ENCODE results near the gene WDPCP. TPM values are rescaled to one million over a fixed set of nuclear protein-coding genes. Genes with fewer than 3 reads are reported as not detected.
"Not testable (repeated sequence)": the region's sequence is repeated elsewhere in the genome, so short reads cannot be mapped to it uniquely, and the experiment has no call there.

WDPCP gene
- total RNA-seq, 1 donor from 2014 or later = 12.3 TPM

DNA sequence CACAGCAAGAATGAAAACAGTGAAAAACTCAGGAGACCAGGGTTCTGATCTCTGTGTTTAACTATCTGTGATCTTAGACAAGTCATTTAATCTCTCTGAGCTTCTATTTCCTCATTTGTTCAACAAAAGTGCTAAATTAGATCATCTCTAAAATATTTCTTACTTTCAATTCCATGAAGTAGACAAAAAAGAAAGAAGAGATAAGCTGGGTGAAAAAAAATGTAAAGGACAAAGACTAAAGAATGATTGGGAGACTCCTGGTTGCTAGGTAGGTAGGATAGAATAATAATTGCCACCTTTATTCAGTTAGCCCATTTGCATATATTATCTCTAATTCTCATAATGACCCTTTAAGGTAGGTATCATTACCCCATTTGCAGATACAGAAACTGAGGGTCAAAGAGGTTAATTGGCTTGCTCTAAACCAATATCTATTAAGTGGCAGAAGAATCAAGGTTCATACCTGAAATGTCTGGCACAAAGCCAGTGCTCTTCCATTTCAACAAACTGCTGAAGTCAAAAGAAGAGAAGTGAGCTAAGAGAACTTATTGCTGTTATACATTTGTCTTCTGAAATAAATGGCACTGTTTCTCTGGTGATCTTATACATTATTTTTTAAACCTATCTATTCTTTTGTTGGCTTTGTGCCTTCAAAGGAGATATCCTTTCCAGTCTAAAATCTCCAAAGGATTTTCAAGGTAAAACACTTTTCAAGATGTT, 395.9 kb downstream of the WDPCP start:
- H3K4me3 ChIP-seq = no peak overlapping the region
- no peak overlapping the region for H3K27ac ChIP-seq
- ATAC-seq (no peak), DNase-seq (no peak)
- intact Hi-C loops (cut with DNase I) = no loop called here
- H3K27me3 ChIP-seq (ENCODE audit: low read depth) = no peaks in the 10 kb centered on the region
- peaks cover 6% of the 10 kb centered on the region for H3K9me3 ChIP-seq
- no peaks in the 10 kb centered on the region for H3K36me3 ChIP-seq
- H3K4me1 ChIP-seq = no peaks in the 10 kb centered on the region
- TF ChIP-seq, protein P1, sequence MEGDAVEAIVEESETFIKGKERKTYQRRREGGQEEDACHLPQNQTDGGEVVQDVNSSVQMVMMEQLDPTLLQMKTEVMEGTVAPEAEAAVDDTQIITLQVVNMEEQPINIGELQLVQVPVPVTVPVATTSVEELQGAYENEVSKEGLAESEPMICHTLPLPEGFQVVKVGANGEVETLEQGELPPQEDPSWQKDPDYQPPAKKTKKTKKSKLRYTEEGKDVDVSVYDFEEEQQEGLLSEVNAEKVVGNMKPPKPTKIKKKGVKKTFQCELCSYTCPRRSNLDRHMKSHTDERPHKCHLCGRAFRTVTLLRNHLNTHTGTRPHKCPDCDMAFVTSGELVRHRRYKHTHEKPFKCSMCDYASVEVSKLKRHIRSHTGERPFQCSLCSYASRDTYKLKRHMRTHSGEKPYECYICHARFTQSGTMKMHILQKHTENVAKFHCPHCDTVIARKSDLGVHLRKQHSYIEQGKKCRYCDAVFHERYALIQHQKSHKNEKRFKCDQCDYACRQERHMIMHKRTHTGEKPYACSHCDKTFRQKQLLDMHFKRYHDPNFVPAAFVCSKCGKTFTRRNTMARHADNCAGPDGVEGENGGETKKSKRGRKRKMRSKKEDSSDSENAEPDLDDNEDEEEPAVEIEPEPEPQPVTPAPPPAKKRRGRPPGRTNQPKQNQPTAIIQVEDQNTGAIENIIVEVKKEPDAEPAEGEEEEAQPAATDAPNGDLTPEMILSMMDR (IDR thresholded peaks at IDR 0.05) = no peak

DNA sequence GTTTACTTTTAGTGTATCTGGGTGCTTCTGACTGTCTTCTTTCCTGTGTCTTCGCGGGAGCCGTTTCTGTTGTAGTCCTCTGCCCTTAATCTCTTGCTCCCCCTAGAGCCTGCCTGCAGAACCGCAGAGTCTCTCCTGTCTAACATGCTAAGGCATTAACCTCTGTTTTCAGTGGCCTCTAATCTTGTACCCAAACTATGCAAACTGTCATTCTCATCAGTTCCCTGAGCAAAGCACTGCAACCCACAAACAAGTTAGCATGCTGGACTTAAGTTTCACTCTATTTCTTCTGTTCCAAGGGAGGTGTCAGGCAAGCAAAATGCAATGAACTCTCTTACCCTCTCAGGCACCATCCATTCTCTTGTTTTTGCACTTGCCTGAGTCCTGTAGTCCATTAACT, 399.3 kb downstream of the WDPCP start:
- TF ChIP-seq, protein P1 (IDR thresholded peaks at IDR 0.05) = no peak
- no peak overlapping the region for H3K4me3 ChIP-seq
- intact Hi-C loops (cut with DNase I) = no loop called here
- no peaks in the 10 kb centered on the region for H3K36me3 ChIP-seq
- peaks cover 6% of the 10 kb centered on the region for H3K9me3 ChIP-seq
- H3K4me1 ChIP-seq = no peaks in the 10 kb centered on the region
- no peak overlapping the region for H3K27ac ChIP-seq
- ATAC-seq (no peak), DNase-seq (no peak)
- H3K27me3 ChIP-seq (ENCODE audit: low read depth) = no peaks in the 10 kb centered on the region

DNA sequence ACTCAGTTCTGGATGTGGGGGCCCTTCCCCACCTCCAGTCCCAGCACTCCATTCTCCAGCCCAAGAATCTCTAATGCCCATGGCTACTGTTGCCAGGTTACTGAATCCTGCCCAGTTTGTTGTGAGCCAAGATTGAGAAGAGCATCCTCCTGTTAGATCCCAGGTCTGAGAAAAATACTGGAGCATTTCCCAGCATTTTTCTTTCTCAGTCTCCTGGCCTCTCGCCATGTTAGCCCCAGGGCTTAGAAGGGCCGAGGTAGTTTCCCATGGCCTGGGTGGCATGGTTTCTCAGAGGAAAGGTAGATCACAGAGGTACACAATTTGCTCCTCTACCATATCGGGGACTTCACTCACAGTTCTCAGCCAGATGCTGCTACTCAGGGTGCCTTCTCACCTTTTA, 401.9 kb downstream of the WDPCP start:
- no peak overlapping the region for H3K27ac ChIP-seq
- no peaks in the 10 kb centered on the region for H3K27me3 ChIP-seq (ENCODE audit: low read depth)
- H3K9me3 ChIP-seq = peaks cover 10% of the 10 kb centered on the region
- no peak for ATAC-seq
- H3K4me3 ChIP-seq = no peak overlapping the region
- no peaks in the 10 kb centered on the region for H3K4me1 ChIP-seq
- H3K36me3 ChIP-seq = no peaks in the 10 kb centered on the region
- TF ChIP-seq, protein P1 (IDR thresholded peaks at IDR 0.05) = no peak
- no peak for DNase-seq
- intact Hi-C loops (cut with DNase I) = no loop called here

DNA sequence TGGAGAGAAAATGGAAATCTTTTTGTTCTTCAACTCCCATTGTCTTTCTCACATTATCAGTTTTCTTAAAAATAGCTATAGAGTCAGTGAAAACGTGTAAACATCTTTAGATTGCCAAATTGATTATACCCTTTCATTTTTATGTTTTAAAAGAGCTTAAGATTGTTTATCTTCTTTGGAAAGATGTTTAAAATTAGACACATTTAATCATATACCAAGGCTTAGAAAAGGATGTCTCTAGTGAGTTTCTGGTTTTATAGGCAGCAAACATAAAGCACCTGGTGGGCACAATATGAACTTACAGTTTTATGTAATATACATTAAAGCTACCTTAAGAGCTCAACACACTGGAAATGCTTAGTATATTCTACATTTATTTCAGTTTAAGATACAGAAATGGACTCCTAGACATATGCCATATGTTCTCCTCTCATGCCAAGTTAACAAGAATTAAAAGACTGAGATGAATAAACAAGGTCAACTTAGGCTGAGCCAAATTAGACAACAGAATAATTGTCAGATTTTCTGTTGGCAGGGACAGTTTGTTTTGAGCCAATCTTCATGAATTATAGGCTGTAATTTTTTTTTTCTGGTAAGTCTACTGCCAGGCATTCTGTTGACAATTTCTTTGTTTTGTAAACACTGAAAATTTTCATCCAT, 425.0 kb downstream of the WDPCP start:
- Histone ChIP-seq H3K9me3 (peaks cover 9% of the 10 kb centered on the region), H3K36me3 (no peaks in the 10 kb centered on the region), H3K27ac (no peak overlapping the region), H3K4me3 (no peak overlapping the region), H3K4me1 (no peaks in the 10 kb centered on the region), H3K27me3 (ENCODE audit: low read depth) (no peaks in the 10 kb centered on the region)
- intact Hi-C loops (cut with DNase I) = no loop called here
- ATAC-seq (no peak), DNase-seq (no peak)
- TF ChIP-seq, protein P1 (IDR thresholded peaks at IDR 0.05) = no peak

DNA sequence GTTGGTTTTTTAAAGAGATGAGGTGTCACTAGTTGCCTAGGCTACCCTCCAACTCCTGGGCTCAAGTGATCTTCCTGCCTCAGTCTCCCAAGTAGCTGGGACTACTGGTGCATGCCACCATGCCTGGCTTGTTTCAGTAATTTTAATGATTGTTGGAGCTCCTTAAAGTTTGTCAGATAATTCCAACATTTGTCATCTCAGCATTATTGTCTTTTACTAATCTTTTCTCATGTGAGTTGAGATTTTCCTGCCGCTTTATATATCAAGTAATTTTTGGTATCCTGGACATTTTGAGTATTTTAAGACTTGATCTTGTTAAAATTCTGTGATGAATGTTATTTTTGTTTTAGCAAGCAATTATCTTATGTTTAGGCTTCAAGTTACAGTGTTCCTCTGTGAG, 429.0 kb downstream of the WDPCP start:
- Histone ChIP-seq H3K36me3 (no peaks in the 10 kb centered on the region), H3K9me3 (no peaks in the 10 kb centered on the region), H3K27ac (no peak overlapping the region), H3K4me3 (no peak overlapping the region), H3K4me1 (no peaks in the 10 kb centered on the region), H3K27me3 (ENCODE audit: low read depth) (no peaks in the 10 kb centered on the region)
- DNase-seq (no peak), ATAC-seq (no peak)
- TF ChIP-seq, protein P1 (IDR thresholded peaks at IDR 0.05) = no peak
- intact Hi-C loops (cut with DNase I) = no loop called here

DNA sequence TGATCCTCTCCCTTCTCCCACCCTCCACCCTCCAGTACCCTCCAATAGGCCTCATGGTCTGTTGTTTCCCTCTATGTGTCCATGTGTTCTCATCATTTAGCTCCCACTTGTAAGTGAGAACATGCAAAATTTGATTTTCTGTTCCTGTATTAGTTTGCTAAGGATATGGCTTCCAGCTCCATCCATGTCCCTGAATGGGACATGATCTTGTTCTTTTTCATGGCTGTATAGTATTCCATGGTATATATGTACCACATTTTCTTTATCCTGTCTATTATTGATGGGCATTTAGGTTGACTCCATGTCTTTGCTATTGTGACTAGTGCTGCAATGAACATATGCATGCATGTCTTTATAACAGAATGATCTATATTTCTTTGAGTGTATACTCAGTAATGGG, 451.6 kb downstream of the WDPCP start:
- DNase-seq; H3K27me3 ChIP-seq (ENCODE audit: low read depth); H3K4me3 ChIP-seq; H3K27ac ChIP-seq; H3K4me1 ChIP-seq; H3K36me3 ChIP-seq; intact Hi-C loops (cut with DNase I); ATAC-seq: not testable (repeated sequence)
- peaks cover 34% of the 10 kb centered on the region for H3K9me3 ChIP-seq
